Stimulated activated CD4-positive, alpha-beta T cell treated with anti-CD3 and anti-CD28 coated beads, Interleukin-1b, Interleukin-23, amount 100 ng/mL, for 24 hours (primary cell): ENCODE results near the gene SETMAR.
"Not testable (repeated sequence)": the region's sequence is repeated elsewhere in the genome, so short reads cannot be mapped to it uniquely, and the experiment has no call there.

Experiments used
- DNase-seq, 4 experiments: peaks; one replicate each; pipeline ENCODE4 v3.0.0-alpha.2; 2020; ENCODE audit warnings: low read depth in 4 of 4, low spot score in 1 of 4

SETMAR gene

DNA sequence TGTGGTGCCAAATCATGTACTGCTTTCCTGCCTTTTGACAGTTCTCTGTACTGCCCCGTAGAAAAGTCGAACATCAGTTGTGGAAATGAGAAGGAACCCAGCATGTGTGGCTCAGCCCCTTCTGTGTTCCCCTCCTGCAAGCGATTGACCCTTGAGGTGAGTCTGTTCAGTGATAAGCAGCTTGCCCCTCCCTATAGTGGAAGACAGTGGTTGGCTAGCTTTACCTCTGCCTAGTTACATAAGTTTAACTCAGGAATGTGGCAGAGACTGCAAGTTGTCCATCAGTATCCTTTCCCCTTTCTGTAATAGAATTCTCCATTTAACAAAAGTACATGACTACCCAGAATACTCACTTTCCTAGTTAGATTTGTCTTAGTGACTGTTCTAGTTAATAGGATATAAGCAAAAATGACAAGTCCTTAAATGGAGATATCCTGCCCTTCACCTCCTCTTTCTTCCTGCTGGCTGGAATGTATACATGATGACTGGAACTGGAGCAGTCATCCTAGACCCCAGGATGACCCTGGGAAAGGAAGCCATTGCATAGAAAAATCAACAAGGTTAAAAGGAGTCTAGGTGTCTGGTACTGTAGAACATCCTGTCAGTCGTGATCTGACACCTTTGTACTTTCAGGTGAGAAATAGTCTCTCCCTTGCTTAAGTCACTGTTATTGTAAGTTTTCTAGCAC, 10.6 kb downstream of the SETMAR start:
- DNase-seq, result no peak

DNA sequence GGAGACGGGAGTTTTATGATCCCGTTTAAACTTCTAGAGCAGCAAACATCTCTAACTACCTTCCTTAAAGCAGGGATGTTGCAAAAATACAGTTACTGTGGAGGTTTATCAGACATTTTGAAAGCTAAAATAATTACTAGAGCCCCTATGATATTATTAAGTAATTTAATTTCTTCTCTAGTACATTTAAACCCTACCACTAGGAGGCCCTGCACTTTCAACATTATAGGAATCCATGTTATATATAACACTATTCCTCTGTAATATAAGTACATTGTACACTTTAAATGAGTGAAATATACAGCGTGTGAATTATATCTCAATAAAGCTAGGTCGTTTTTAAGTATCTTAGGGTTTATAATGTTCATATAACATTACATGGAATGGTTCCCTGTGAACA, 11.5 kb downstream of the SETMAR start:
- DNase-seq, result no peak

DNA sequence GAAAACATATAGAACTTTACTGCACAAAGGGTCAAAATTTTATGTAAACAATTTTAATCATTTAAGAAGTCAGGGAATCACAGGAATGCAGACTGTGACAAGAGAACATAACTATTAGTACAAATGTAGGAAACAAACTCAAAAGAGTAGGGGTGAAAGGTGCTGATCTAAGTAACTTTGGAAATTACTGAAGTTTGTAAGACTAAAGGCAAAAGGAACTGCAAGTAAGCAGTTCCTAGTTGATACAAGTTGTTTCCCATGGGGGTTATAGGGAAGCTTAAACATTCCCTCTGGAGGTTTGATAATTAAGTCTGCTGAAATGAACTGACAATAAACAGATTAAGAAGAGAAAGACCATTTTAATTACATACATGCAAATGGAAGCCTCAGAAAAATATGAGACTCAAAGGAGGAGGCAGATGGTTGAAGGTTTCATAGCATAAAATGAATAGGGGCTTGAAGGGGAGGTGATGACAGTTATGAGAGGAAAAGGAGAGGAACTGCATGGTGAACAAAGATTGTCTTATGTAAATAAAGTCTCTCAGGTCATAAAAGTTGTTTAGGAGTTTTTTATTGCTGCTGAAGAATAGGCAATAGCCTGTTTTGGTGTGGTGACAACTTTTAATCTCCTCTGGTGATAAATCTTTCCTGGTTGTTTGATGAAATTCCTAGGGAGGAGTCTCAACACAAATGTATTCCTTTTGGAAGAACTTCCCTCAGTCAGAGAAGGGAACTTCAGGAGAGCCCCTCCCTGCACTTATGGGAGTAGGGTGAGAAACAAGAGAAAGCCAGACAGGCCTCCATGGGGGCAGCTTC, 17.1 kb downstream of the SETMAR start:
- DNase-seq, result no peak

DNA sequence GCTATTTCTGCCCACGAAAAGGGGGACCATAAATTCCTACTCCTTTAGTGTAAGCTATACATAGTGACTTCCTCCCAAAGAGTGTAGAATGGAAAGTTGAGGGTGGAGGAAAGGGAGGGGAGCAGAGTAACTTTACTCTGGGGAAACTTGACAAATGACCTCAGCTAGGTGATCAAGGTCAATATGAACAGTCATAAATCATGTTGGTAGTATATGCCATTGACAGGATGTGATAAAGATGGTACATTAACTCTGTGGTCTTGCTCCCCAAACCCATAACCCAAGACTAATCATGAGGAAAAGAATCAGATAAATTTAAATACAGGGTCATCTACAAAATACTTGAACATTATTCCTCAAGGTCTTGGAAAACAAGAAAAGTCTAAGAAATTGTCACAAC, 18.6 kb downstream of the SETMAR start:
- DNase-seq, result no peak

DNA sequence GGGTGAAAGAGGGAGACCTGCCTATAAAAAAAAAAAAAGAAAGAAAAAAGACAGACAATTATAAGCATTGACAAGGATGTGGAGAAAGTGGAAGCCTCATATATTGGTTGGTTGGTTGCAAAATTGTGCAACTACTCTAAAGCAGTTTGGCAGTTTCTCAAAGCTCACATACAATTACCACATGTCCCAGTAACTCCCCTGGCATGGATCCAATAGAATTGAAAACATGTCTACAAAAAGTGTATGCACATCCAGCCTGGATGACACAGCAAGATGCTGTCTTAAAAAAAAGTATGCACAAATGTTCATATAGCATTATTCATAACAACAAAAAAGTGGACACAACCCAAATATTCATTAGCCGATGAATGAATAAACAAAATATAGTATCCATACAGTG, 19.5 kb downstream of the SETMAR start:
- DNase-seq, result no peak

DNA sequence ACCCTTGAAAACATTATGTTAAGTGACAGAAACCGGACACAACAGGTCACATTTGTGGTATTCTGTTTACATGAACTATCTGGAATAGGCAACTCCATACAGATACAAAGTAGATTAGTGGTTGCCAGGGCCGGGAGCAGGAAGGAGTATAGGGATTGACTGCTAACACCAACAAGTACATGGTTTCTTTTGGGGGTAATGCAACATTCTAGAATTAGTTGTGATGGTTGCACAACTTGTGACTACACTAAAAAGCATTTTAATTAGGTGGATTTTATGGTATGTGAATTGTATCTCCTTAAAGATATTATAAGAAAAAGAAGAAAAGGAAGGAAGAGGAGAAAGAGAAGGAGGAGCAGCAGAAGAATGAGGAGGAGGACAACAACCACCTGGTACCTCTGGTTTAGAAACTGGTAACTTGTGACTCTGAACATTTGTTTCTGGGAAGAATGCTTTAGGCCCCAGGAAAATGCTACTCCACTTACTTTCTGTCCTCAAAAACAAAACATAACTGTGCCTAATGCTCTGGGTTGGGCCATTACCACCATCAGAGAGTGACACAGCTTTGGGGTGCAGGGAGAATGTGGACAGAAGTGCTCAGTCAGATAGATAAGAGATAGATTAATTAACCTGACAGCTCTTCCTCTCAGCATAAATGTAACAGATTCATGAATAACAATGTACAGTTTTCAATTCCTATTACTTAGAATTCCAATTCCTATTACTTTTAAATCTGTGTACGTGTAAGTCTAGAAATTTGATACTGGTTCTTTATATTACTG, 20.3 kb downstream of the SETMAR start:
- DNase-seq, result no peak

DNA sequence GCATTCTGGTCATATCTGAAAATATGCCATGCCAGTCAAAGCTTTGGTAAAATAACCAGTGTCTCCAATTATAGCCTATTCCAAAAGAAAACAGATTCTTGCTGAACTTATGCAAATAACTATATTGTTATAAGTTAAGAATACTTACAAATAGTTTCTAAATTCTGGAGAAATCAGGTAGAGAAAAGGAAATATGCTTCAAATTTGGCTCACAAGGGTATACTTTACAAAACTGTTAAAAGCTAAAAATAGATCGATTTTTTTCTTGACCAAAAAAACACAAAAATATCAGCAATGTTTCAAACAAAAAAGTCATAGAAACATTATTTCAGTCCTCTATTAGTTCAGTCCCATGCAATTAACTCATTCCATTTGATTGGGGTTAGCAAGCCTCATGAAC, 23.7 kb downstream of the SETMAR start:
- DNase-seq, result no peak

DNA sequence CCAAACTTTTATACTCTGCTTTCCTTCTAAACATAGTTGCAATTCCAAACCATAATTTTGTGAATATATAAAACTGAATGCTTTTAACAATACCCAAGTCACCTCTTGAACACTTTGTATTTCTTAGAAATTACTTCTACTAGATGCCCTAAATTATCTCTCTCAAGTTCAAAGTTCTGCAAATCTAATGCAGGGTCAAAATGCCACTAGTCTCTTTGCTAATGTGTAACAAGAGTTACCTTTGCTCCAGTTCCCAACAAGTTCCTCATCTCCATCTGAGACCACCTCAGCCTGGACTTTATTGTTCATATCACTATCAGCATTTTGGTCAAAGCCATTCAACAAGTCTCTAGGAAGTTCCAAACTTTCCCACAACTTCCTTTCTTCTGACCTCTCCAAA, 26.6 kb downstream of the SETMAR start:
- not testable (repeated sequence) for DNase-seq

DNA sequence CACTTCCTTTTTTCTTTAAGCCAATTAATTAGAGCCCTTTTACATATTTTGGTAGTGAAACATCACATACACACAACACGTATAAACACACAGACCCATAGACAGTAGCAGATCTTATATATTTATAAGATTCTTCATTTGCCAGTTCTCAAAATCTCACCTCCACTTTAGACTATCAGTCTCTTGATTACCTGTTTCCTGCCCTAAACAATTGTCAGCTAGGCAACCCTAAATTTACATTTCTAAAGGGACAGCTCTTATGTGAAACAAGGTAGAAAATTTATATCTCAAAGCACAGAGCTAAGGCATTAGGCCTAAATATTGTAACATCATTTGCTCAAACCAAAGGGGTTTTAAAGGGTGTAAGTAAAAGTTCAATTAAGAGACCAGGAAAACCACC, 28.9 kb downstream of the SETMAR start:
- no peak for DNase-seq

DNA sequence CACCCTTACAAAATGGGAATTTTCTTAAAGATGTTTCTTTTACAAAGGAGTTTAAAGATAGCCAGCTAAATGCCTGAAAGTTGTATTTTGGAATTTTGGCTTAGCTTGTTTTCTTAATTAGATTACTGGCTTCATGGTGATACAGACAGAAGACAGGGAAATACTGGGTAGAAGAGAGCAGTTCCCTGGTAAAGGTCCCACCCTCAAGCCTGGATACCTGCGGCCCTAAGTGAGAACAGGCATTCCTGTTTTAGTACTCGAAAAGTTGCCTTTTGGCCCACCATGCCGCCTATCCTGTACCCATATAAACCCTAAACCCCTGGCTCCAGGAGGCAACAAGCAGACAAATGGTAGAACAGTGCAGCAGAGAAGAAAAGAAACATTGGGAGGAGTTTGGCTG, 29.4 kb downstream of the SETMAR start:
- no peak for DNase-seq

DNA sequence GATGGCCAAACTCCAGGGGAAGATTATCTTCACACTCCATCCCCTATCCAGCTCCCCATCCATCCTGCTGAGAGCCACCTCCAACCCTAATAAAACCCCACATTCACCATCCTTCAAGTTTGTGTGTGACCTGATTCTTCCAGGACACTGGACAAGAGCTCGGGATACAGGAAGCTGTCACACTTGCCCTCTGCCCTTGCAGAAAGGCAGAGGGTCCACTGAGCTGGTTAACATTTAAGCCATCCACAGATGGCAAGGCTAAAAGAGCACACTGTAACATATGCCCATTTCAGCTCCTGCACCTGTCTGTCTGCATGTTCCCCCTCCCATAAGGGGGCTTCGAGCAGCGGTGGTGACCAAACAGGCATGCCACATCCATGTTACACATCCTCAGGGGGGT, 29.8 kb downstream of the SETMAR start:
- DNase-seq, result no peak

DNA sequence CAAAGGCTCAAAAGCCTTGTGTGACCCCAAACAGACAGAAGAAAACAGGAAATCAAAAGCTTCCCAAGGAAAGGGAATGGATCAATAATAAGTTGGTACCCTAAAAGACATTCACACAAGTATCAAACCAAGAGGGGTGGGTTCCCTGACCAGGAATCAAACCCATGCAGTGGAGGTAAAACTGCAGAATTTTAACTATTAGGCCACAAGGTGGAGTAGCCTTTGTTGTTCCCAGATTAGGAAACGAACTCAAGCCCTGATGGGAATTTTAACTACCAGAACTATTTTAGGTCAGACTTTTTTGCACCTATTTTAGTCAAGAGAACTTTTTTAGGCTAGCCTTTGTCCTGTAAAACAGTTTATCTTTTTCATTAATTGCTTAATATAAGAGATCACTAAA, 31.4 kb downstream of the SETMAR start:
- DNase-seq, result no peak

DNA sequence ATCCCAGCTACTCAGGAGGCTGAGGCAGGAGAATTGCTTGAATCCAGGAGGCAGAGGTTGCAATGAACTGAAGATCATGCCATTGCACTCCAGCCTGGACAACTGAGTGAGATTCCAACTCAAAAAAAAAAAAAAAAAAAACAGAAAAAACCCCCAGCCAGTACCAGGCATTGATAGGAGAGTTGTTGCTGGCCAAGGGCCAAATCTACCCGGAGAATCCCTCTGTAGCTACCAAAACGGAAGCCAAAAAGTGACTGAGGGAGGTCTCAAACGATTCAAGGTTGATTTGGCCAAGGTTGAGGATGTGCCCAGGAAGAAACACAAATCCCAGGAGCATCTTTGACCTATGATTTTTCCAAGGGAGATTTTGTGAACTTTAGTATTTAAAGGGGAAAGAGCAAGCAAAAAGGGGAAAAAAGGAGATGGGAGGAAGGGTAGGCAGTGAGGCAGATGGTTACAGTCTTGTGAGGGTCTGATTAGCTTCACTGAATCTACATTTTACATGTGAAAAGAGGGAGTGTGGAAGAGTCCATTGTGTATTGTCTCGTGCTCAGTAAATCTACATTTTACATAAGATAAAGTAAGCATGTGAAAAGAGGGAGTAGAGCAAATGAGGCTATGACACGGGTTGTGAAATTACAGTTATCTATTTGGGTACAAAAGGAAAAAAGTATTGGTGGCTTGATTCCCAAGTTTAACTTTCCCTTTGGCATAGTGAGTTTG, 32.8 kb downstream of the SETMAR start:
- no peak for DNase-seq

DNA sequence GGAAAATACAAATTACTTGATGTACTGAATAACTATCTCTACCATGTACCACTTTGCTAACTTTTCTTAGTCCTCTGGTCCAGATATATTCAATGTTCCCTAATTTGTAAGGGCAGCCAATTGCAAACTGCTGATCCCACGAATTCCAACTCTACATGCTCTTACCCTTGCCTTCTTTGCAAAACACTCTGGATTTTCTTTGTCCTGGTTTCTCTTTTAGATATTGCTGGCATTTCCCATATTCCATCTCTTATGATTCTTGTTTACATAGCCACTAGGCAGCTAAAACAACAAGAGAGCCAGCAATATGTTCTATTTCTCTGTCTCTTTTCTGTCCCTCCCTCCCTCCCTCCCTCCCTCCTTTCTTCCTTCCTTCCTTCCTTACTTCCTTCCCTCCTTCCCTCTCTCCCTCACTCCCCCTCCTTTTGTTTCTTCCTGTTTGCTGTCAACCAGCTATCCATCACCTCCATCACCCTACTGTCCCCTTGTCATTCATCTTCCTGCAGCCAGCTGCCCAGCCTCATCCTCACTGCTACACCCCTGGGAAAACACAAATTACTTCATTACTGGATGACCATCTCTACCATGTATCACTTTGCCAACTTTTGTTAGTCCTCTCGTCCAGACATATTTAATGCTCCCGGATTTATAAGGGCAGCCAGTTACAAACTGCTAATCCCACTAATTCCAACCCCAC, 33.8 kb downstream of the SETMAR start:
- DNase-seq, result no peak

DNA sequence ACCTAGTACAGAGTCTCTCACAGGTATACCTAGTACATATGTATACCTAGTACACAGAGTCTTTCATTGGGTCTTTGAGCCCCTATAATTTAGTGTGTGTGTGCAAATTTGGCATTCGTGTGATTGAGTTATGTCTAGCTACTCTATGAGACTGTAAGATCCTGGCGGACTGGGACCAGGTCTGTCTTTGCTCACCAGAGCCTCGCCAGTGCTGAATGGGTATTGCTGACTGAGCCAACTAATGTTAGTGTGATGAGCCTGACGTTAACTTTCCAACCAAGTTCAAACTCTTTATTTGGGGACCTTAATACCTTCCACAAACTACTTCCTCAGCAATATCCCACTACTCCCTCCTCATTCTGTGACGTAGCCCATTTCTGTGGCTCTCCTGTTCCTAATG, 35.6 kb downstream of the SETMAR start:
- no peak for DNase-seq

DNA sequence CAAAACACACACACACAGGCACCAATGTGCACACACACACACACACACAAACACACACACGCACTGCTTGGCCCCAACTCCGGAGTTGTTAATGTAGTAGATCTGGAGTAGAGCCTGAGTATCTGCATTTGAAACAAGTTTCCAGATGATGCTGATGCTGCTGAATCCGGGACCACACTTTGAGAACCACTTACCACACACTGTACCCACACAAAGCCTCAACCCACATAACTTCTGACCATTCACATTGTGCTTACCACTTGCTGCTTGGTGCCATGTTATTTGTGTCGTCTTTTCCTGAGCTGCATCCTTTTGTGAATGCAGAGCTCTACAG, 36.9 kb downstream of the SETMAR start:
- no peak for DNase-seq

DNA sequence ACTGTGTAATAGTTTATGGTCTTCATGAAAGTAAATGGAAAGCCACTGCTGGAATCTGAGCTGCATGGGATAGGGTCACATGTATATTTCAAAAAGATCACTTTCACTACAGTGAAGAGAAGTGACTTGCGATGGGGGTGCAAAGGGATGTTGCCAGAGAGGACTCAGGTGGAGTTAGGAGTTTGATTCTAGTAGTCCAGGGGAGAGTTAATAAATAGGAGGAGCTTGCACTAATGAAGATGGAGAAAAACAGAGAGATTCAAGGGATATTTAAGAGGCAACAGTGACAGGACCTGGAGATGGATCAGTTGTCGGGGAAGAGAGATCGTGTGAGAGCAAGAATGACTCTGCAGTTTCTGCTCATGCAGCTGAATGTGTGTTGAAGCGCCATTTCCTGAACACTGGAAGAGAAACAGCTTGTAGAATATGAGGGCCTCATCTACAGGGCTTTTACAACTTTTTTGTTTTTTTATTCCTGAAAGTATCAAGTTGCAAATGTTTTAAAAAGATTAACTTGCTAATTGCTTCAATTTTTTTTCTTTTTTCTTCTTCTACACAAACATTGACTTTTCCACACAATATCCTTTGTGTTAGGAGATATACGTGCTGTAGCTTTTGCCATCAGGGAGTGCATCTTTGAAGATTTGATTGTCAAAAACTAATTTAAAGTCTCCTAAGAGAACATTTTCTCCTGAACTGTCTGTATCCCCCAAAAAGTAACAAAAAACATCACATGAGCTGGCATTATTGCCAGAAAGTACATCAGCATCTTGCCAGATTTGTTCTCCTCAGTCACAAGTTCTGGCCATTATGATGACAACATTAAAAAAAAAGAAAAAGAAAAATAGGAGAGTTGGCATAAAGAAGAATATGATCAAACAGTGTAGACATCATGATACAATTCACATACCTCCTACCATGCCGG, 37.5 kb downstream of the SETMAR start:
- no peak for DNase-seq

DNA sequence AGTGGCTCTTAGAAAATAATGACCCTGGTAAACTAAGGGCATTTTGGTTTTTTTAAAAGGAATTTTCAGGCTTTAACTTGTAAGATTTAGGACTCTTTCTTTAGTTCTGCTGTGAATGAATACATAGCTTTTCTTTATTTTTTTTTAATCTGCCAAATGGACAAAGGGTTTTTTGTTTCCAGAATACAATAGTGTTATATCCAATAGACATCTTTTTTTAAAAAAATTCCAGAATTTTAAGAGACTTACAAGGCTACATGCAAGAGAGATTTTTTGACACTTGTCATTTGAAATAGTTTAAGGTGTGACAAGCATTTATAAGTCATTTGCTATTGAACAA, 38.1 kb downstream of the SETMAR start:
- DNase-seq, result no peak

DNA sequence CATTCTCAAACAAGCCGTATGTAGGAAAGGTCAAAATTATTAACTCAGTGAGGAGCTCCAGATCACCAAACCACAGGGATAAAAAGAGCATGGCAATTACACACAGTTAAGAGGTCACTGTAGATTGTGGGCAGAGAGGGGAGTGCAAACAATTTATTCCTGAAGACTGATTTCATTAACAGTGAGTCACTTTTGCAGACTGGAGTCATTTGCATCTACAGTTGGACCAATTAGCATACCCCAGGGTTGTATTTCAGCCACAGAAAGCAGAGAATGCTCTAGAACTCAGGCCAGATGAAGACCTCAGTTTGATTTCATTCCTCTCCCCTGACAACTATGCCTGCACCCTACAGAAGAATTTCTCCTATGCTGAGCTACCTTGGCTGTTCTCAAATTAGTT, 40.1 kb downstream of the SETMAR start:
- DNase-seq, result no peak

DNA sequence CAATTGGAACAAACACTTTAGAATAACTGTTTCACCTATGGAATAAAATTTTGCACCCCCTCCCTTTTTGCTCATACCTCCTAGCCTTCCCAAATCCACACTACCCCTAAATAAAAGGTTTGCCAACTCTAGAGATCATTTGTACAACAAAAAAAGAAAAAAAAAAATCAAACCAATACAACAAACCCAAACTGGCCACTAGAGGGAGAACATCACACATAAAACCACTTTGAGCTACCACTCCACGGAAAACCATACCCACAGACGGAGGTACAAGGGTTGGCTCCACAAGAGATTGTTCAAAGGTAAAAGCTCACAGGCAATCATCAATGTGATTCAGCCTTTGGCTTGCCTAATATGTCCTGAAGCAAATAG, 47.6 kb downstream of the SETMAR start:
- peak; percentile 9 to 27 (median 20) for DNase-seq
